ENCODE measurements around the gene CCNB1IP1. TPM values are rescaled to one million over a fixed set of nuclear protein-coding genes. Genes with fewer than 3 reads are reported as not detected.

The CCNB1IP1 gene
- total and polyA plus RNA-seq, 2 experiments from 2014 or later = 13.5 to 52.0 TPM

DNA sequence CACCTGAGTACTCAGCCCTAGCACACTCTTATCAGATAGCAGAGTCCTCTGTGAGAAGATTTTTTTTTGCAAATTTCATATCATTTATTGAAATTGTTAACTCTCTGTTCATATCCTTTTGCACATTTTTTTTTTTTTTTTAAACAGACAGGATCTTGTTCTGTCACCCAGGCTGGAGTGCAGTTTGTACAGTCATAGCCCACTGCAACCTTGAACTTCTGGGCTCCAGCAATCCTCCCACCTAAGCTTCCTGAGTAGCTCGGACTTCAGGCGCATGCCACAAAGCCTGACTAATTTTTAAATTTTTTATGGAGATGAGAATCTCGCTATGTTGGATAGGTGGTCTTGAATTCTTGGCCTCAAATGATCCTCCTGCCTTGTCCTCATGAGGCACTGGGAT lies 14.7 kb upstream of the CCNB1IP1 start:
- 92 to 94% methylated on average over 3 of the region's 3 CpGs for whole genome bisulfite sequencing, 2 experiments (ENCODE audit: low coverage in 1 of 2, low lambda C conversion rate in 2 of 2, missing lambda C conversion rate in 2 of 2)
- H3K4me1 ChIP-seq (ENCODE audit: insufficient read depth) = 0 out of 2 replicates have a peak, but pooled peaks cover 5% of the 10 kb centered on the region
- no peak for TF ChIP-seq EZH2 (IDR thresholded peaks at IDR 0.05; ENCODE audit: insufficient read depth, poor library complexity, severe bottlenecking)
- no peak for TF ChIP-seq EZH2phosphoT487 (IDR thresholded peaks at IDR 0.05; ENCODE audit: insufficient read depth, low read depth)
- H3K9me3 ChIP-seq (ENCODE audit: low read depth) = no peaks in the 10 kb centered on the region
- H3K4me2 ChIP-seq (ENCODE audit: unreplicated experiment) = no peak overlapping the region
- DNase-seq = no peak
- peaks cover 18% of the 10 kb centered on the region for H3K79me2 ChIP-seq (ENCODE audit: insufficient read depth)
- no peaks in the 10 kb centered on the region for H3K9me2 ChIP-seq (ENCODE audit: insufficient read depth)
- H3K4me3 ChIP-seq = no peak overlapping the region
- in situ Hi-C loops (cut with MboI) = no loop called here
- no peaks in the 10 kb centered on the region for H3K27me3 ChIP-seq (replicated peaks; ENCODE audit: insufficient read depth)
- H3K27ac ChIP-seq = no peak overlapping the region
- no peak overlapping the region for H2AFZ ChIP-seq
- H3F3A ChIP-seq (ENCODE audit: insufficient read depth) = peaks cover 14% of the 10 kb centered on the region; the same call in 1 of the 2 replicates
- peaks cover 30% of the 10 kb centered on the region for H3K36me3 ChIP-seq (ENCODE audit: low read depth)
- no peak overlapping the region for H3K9ac ChIP-seq
- H4K20me1 ChIP-seq (ENCODE audit: insufficient read depth) = no peaks in the 10 kb centered on the region

DNA sequence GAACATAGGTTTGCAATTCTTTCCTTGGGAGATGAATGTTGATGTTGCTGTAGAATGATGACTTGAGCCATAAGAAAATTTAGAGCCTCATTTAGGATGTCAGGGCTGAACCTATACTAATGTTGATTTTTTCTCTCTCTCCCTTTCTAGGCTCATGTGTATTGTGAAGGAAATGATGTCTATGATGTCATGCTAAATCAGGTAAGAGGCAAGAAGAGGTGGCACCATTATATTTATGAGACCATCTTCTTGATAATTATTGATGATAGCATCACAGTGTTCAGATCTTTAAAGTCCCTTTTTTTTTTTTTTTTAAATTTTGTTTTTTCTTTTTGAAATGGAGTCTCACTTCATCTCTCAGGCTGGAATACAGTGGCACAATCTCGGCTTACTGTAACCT lies 13.6 kb upstream of the CCNB1IP1 start:
- H3K9me2 ChIP-seq (ENCODE audit: insufficient read depth) = no peaks in the 10 kb centered on the region
- H3K27me3 ChIP-seq (replicated peaks; ENCODE audit: insufficient read depth) = no peaks in the 10 kb centered on the region
- H4K20me1 ChIP-seq (ENCODE audit: insufficient read depth) = no peaks in the 10 kb centered on the region
- in situ Hi-C loops (cut with MboI) = no loop called here
- no peak for DNase-seq
- H3K36me3 ChIP-seq (ENCODE audit: low read depth) = peaks cover 22% of the 10 kb centered on the region
- H3F3A ChIP-seq (ENCODE audit: insufficient read depth) = peaks cover 23% of the 10 kb centered on the region
- 0 out of 2 replicates have a peak, but pooled peaks cover 5% of the 10 kb centered on the region for H3K4me1 ChIP-seq (ENCODE audit: insufficient read depth)
- H3K27ac ChIP-seq = no peak overlapping the region
- no peak for TF ChIP-seq EZH2 (IDR thresholded peaks at IDR 0.05; ENCODE audit: insufficient read depth, poor library complexity, severe bottlenecking)
- no peak for TF ChIP-seq EZH2phosphoT487 (IDR thresholded peaks at IDR 0.05; ENCODE audit: insufficient read depth, low read depth)
- H2AFZ ChIP-seq = no peak overlapping the region
- H3K9me3 ChIP-seq (ENCODE audit: low read depth) = no peaks in the 10 kb centered on the region
- H3K4me3 ChIP-seq = no peak overlapping the region
- no peak overlapping the region for H3K4me2 ChIP-seq (ENCODE audit: unreplicated experiment)
- WGBS, 2 experiments (ENCODE audit: low coverage in 1 of 2, low lambda C conversion rate in 2 of 2, missing lambda C conversion rate in 2 of 2) = 82 to 100% methylated on average over 1 of the region's 1 CpG
- peaks cover 18% of the 10 kb centered on the region for H3K79me2 ChIP-seq (ENCODE audit: insufficient read depth)
- H3K9ac ChIP-seq = no peak overlapping the region

DNA sequence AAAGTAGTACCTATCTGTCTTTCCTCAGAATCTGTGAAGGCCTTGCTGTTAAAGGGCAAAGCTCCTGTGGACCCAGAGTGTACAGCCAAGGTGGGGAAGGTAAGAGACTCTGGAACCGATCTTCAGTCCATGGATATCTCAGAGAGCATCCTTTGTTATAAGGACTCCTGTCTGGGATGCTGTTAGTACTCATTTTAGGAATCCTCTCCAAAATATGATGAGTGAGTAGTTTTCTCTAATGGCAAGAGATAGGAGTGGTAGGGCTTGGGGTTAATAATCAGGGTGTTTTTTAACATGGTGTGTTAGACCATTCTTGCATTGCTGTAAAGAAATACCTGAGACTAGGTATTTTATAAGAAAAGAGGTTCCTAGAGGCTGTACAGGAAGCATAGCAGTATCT lies 12.3 kb upstream of the CCNB1IP1 start:
- H3K27ac ChIP-seq = no peak overlapping the region
- WGBS, 2 experiments (ENCODE audit: low coverage in 1 of 2, low lambda C conversion rate in 2 of 2, missing lambda C conversion rate in 2 of 2) = 94 to 100% methylated on average over 1 of the region's 1 CpG

DNA sequence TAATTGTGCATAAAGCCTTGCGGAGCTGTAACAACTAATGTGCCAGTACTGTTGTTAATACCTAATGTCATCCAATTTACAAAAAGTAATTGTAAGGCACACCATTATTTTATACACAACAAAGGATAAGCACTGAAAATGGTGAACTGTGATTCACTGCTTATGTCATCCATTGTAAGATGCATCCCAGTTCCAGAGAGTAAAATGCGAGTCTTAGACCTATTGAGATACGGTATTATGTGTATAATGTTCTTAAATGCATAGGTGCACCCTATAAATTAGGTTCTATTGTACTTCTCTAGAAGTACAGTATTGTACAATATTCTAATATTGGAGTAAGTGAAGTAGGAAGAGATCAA lies 10.8 kb upstream of the CCNB1IP1 start:
- Histone ChIP-seq H3K4me2 (ENCODE audit: unreplicated experiment) (peak overlapping the region; percentile 86), H3K79me2 (ENCODE audit: insufficient read depth) (peaks cover 18% of the 10 kb centered on the region), H3K27ac (peak overlapping the region; percentile 90), H4K20me1 (ENCODE audit: insufficient read depth) (no peaks in the 10 kb centered on the region), H3K36me3 (ENCODE audit: low read depth) (peaks cover 17% of the 10 kb centered on the region), H3K9me3 (ENCODE audit: low read depth) (no peaks in the 10 kb centered on the region), H3K9me2 (ENCODE audit: insufficient read depth) (no peaks in the 10 kb centered on the region), H3K4me1 (ENCODE audit: insufficient read depth) (0 out of 2 replicates have a peak, but pooled peaks cover 5% of the 10 kb centered on the region), H3K9ac (peak overlapping the region; percentile 96), H3K4me3 (peak overlapping the region; percentile 88), H3K27me3 (replicated peaks; ENCODE audit: insufficient read depth) (no peaks in the 10 kb centered on the region), H3F3A (ENCODE audit: insufficient read depth) (peaks cover 21% of the 10 kb centered on the region), H2AFZ (peak overlapping the region; percentile 96)
- no peak for TF ChIP-seq EZH2 (IDR thresholded peaks at IDR 0.05; ENCODE audit: insufficient read depth, poor library complexity, severe bottlenecking)
- no peak for TF ChIP-seq EZH2phosphoT487 (IDR thresholded peaks at IDR 0.05; ENCODE audit: insufficient read depth, low read depth)
- in situ Hi-C loops (cut with MboI) = no loop called here
- peak; percentile 73 for DNase-seq
- 1 to 2% methylated on average over 3 of the region's 3 CpGs for WGBS, 2 experiments (ENCODE audit: low coverage in 1 of 2, low lambda C conversion rate in 2 of 2, missing lambda C conversion rate in 2 of 2)

More for the DNA sequence above, 12.3 kb upstream of the CCNB1IP1 start:
- H3K4me2 ChIP-seq (ENCODE audit: unreplicated experiment) = no peak overlapping the region
- H2AFZ ChIP-seq = no peak overlapping the region
- peaks cover 28% of the 10 kb centered on the region for H3F3A ChIP-seq (ENCODE audit: insufficient read depth)
- no peaks in the 10 kb centered on the region for H4K20me1 ChIP-seq (ENCODE audit: insufficient read depth)
- peak overlapping the region; percentile 3; the same call in 1 of the 2 replicates for H3K9ac ChIP-seq
- 0 out of 2 replicates have a peak, but pooled peaks cover 5% of the 10 kb centered on the region for H3K4me1 ChIP-seq (ENCODE audit: insufficient read depth)
- H3K36me3 ChIP-seq (ENCODE audit: low read depth) = peaks cover 18% of the 10 kb centered on the region
- TF ChIP-seq EZH2 (IDR thresholded peaks at IDR 0.05; ENCODE audit: insufficient read depth, poor library complexity, severe bottlenecking) = no peak
- no peak for TF ChIP-seq EZH2phosphoT487 (IDR thresholded peaks at IDR 0.05; ENCODE audit: insufficient read depth, low read depth)
- no peaks in the 10 kb centered on the region for H3K9me2 ChIP-seq (ENCODE audit: insufficient read depth)
- peaks cover 18% of the 10 kb centered on the region for H3K79me2 ChIP-seq (ENCODE audit: insufficient read depth)
- no peak for DNase-seq
- in situ Hi-C loops (cut with MboI) = no loop called here
- H3K27me3 ChIP-seq (replicated peaks; ENCODE audit: insufficient read depth) = no peaks in the 10 kb centered on the region
- no peak overlapping the region for H3K4me3 ChIP-seq
- H3K9me3 ChIP-seq (ENCODE audit: low read depth) = no peaks in the 10 kb centered on the region
